ENCODE results near the gene ATP11B.
A peak's percentile ranks its signal among the peaks of the same experiment; 100 is the strongest.

The ATP11B gene

GRCh38 chr3:182755712-182756111, 37.6 kb upstream of the ATP11B start:
- Histone ChIP-seq H3K27ac (ENCODE audit: extremely low read depth, low read depth, low read length) (no peak overlapping the region), H3K36me3 (ENCODE audit: control insufficient read depth in 2 of 2, insufficient read depth in 1 of 2, low read length in 2 of 2) (no peaks in the 10 kb centered on the region), H3K4me1 (ENCODE audit: control insufficient read depth, insufficient read depth, low read length) (no peaks in the 10 kb centered on the region), H3K4me3 (ENCODE audit: low read depth, low read length) (no peak overlapping the region), H3K9me3 (ENCODE audit: control insufficient read depth, insufficient read depth, low read depth, low read length) (no peaks in the 10 kb centered on the region)
- CTCF ChIA-PET = no interaction called here
- POLR2A ChIA-PET = no interaction called here
- no peak for TF ChIP-seq ZNF324 (tag by site-specific recombination; IDR thresholded peaks at IDR 0.05)

- no peaks in the 10 kb centered on the region for H3K9me3 ChIP-seq (ENCODE audit: control insufficient read depth, insufficient read depth, low read depth, low read length)
- no peaks in the 10 kb centered on the region for H3K36me3 ChIP-seq (ENCODE audit: control insufficient read depth in 2 of 2, insufficient read depth in 1 of 2, low read length in 2 of 2)
- no peak overlapping the region for H3K4me3 ChIP-seq (ENCODE audit: low read depth, low read length)
- ChIA-PET POLR2A (no interaction called here), CTCF (no interaction called here)
- no peaks in the 10 kb centered on the region for H3K4me1 ChIP-seq (ENCODE audit: control insufficient read depth, insufficient read depth, low read length)
- H3K27ac ChIP-seq (ENCODE audit: extremely low read depth, low read depth, low read length) = no peak overlapping the region
- no peak for TF ChIP-seq ZNF596 (tag by site-specific recombination; IDR thresholded peaks at IDR 0.05)
- peak; percentile 52; the same call in 1 of the 2 replicates for TF ChIP-seq SCRT2 (tag by site-specific recombination; IDR thresholded peaks at IDR 0.05)
Measured at GRCh38 chr3:182760576-182761164, 32.6 kb upstream of the ATP11B start.

- Histone ChIP-seq H3K27ac (ENCODE audit: extremely low read depth, low read depth, low read length) (no peak overlapping the region), H3K9me3 (ENCODE audit: control insufficient read depth, insufficient read depth, low read depth, low read length) (no peaks in the 10 kb centered on the region), H3K4me3 (ENCODE audit: low read depth, low read length) (no peak overlapping the region), H3K4me1 (ENCODE audit: control insufficient read depth, insufficient read depth, low read length) (no peaks in the 10 kb centered on the region), H3K36me3 (ENCODE audit: control insufficient read depth in 2 of 2, insufficient read depth in 1 of 2, low read length in 2 of 2) (no peaks in the 10 kb centered on the region)
- CTCF ChIA-PET = no interaction called here
- TF ChIP-seq ZNF175 (tag by site-specific recombination; IDR thresholded peaks at IDR 0.05) (no peak), ZNF366 (tag by site-specific recombination; conservative IDR thresholded peaks at IDR 0.05) (peak; percentile 86), ZNF555 (tag by site-specific recombination; conservative IDR thresholded peaks at IDR 0.05) (no peak), ZIC2 (tag by site-specific recombination; IDR thresholded peaks at IDR 0.05) (no peak)
- POLR2A ChIA-PET = no interaction called here
Measured at GRCh38 chr3:182763896-182764295, 29.4 kb upstream of the ATP11B start.

GRCh38 chr3:182765287-182765686, 28.0 kb upstream of the ATP11B start:
- Histone ChIP-seq H3K4me3 (ENCODE audit: low read depth, low read length) (no peak overlapping the region), H3K27ac (ENCODE audit: extremely low read depth, low read depth, low read length) (no peak overlapping the region), H3K36me3 (ENCODE audit: control insufficient read depth in 2 of 2, insufficient read depth in 1 of 2, low read length in 2 of 2) (no peaks in the 10 kb centered on the region), H3K4me1 (ENCODE audit: control insufficient read depth, insufficient read depth, low read length) (no peaks in the 10 kb centered on the region), H3K9me3 (ENCODE audit: control insufficient read depth, insufficient read depth, low read depth, low read length) (no peaks in the 10 kb centered on the region)
- CTCF ChIA-PET = interaction anchor here (0.6 kb wide), 1 partner anchor 289 kb away, joined by 3 read pairs; no protein-coding TSS in a partner anchor
- POLR2A ChIA-PET = no interaction called here
- no peak for TF ChIP-seq ZNF426 (tag by site-specific recombination; IDR thresholded peaks at IDR 0.05)
- TF ChIP-seq ZBTB48 (tag by site-specific recombination; IDR thresholded peaks at IDR 0.05) = no peak
- no peak for TF ChIP-seq ZNF324 (tag by site-specific recombination; IDR thresholded peaks at IDR 0.05)
- TF ChIP-seq ZNF560 (tag by site-specific recombination; IDR thresholded peaks at IDR 0.05; ENCODE audit: borderline replicate concordance) = no peak
- peak; percentile 95 for TF ChIP-seq ZNF10 (tag by site-specific recombination; IDR thresholded peaks at IDR 0.05)

GRCh38 chr3:182766099-182766498, 27.2 kb upstream of the ATP11B start:
- H3K27ac ChIP-seq (ENCODE audit: extremely low read depth, low read depth, low read length) = no peak overlapping the region
- no peaks in the 10 kb centered on the region for H3K36me3 ChIP-seq (ENCODE audit: control insufficient read depth in 2 of 2, insufficient read depth in 1 of 2, low read length in 2 of 2)
- no peak overlapping the region for H3K4me3 ChIP-seq (ENCODE audit: low read depth, low read length)
- TF ChIP-seq ZNF48 (tag by site-specific recombination; IDR thresholded peaks at IDR 0.05) (no peak), ZNF510 (tag by site-specific recombination; IDR thresholded peaks at IDR 0.05; ENCODE audit: insufficient replicate concordance) (no peak), ZNF24 (tag by site-specific recombination; IDR thresholded peaks at IDR 0.05) (no peak), BCL11A (tag by site-specific recombination; IDR thresholded peaks at IDR 0.05; ENCODE audit: low read depth) (no peak), ZNF362 (tag by site-specific recombination; IDR thresholded peaks at IDR 0.05) (no peak), ZNF121 (tag by site-specific recombination; IDR thresholded peaks at IDR 0.05) (no peak), MEIS1 (CRISPR knock-in tag; IDR thresholded peaks at IDR 0.05; ENCODE audit: borderline replicate concordance) (no peak), ZSCAN18 (tag by site-specific recombination; IDR thresholded peaks at IDR 0.05) (no peak), ZNF140 (tag by site-specific recombination; IDR thresholded peaks at IDR 0.05) (no peak), BCL6B (tag by site-specific recombination; IDR thresholded peaks at IDR 0.05) (no peak)
- no peaks in the 10 kb centered on the region for H3K4me1 ChIP-seq (ENCODE audit: control insufficient read depth, insufficient read depth, low read length)
- POLR2A ChIA-PET = no interaction called here
- CTCF ChIA-PET = interaction anchor here (0.6 kb wide), 1 partner anchor 1182 kb away, joined by 3 read pairs; no protein-coding TSS in a partner anchor
- no peaks in the 10 kb centered on the region for H3K9me3 ChIP-seq (ENCODE audit: control insufficient read depth, insufficient read depth, low read depth, low read length)

All from HEK293 (cell line).